Keratinocyte (primary cell): Measurements from ENCODE around the gene SLC35B4. TPM values are rescaled to one million over a fixed set of nuclear protein-coding genes. Genes with fewer than 3 reads are reported as not detected.

Experiments used
- DNase-seq: peaks from one replicate; pipeline ENCODE4 v3.0.0-alpha.2; 2011; ENCODE audit warnings: low read depth, missing footprints, low spot score
- FAIRE-seq: peaks from 2 replicates; lab custom pipeline; 2011; peaks lifted over from hg19 to GRCh38; lab: Jason Lieb, UNC
- H2AFZ ChIP-seq: 2 replicates; pipeline ENCODE4 v1.6.0; 2012; ENCODE audit warnings: low read length, control low read depth, inconsistent platforms; ENCODE audit not compliant: control insufficient read depth
- H3K27ac ChIP-seq: 2 replicates; pipeline ENCODE4 v1.5.1; 2011; ENCODE audit warnings: low read length; ENCODE audit not compliant: control insufficient read depth, insufficient read depth
- H3K27me3 ChIP-seq: 3 replicates; pipeline ENCODE4 v1.6.0; 2011; ENCODE audit warnings: low read length; ENCODE audit not compliant: control insufficient read depth, insufficient read depth; ENCODE audit errors: extremely low read depth
- H3K36me3 ChIP-seq, 2 experiments: 2 replicates in 1 of 2; 3 replicates in 1 of 2; pipeline ENCODE4 v1.5.1; 2011; ENCODE audit warnings: low read length in 2 of 2, mild to moderate bottlenecking in 1 of 2; ENCODE audit not compliant: control insufficient read depth in 2 of 2, insufficient read depth in 2 of 2; ENCODE audit errors: extremely low read depth in 1 of 2
- H3K4me1 ChIP-seq: 3 replicates; pipeline ENCODE4 v1.5.1; 2011; ENCODE audit warnings: low read length; ENCODE audit not compliant: control insufficient read depth, insufficient read depth; ENCODE audit errors: extremely low read depth
- H3K4me2 ChIP-seq: 3 replicates; pipeline ENCODE4 v1.6.0; 2011; ENCODE audit warnings: low read depth, low read length; ENCODE audit not compliant: control insufficient read depth, insufficient read depth; ENCODE audit errors: extremely low read depth
- H3K4me3 ChIP-seq, 3 experiments: fragments of 200-600 bp in 1 of 3; sonication (generic) in 1 of 3; 2 replicates in 2 of 3; 3 replicates in 1 of 3; pipeline ENCODE4 v1.5.1; 2011 to 2016; ENCODE audit warnings: low read length in 3 of 3, mild to moderate bottlenecking in 3 of 3, control low read depth in 2 of 3, inconsistent platforms in 1 of 3, low read depth in 1 of 3, mixed read lengths in 1 of 3, mixed run types in 1 of 3, moderate library complexity in 1 of 3; ENCODE audit not compliant: control insufficient read depth in 2 of 3, insufficient read depth in 2 of 3; ENCODE audit errors: extremely low read depth in 1 of 3
- H3K79me2 ChIP-seq: 2 replicates; pipeline ENCODE4 v1.6.0; 2012; ENCODE audit warnings: low read length; ENCODE audit not compliant: control insufficient read depth, insufficient read depth
- H3K9ac ChIP-seq: 3 replicates; pipeline ENCODE4 v1.6.0; 2011; ENCODE audit warnings: low read length; ENCODE audit not compliant: control insufficient read depth, insufficient read depth; ENCODE audit errors: extremely low read depth
- H3K9me1 ChIP-seq: 3 replicates; pipeline ENCODE4 v1.6.0; 2011; ENCODE audit warnings: low read length; ENCODE audit not compliant: control insufficient read depth, insufficient read depth; ENCODE audit errors: extremely low read depth
- H3K9me3 ChIP-seq: 2 replicates; pipeline ENCODE4 v1.5.1; 2012; ENCODE audit warnings: low read depth, low read length; ENCODE audit not compliant: control insufficient read depth
- H4K20me1 ChIP-seq: 3 replicates; pipeline ENCODE4 v1.6.0; 2011; ENCODE audit warnings: low read length; ENCODE audit not compliant: control insufficient read depth, insufficient read depth; ENCODE audit errors: extremely low read depth
- CTCF ChIP-seq, 3 experiments: IDR thresholded peaks in 1 of 3; conservative IDR thresholded peaks in 1 of 3; optimal IDR thresholded peaks in 1 of 3; 2 replicates in 2 of 3; 3 replicates in 1 of 3; pipeline versions ENCODE3 to v1.5.1; 2011; ENCODE audit warnings: low read length in 3 of 3, mild to moderate bottlenecking in 3 of 3, moderate library complexity in 2 of 3, control low read depth in 1 of 3, inconsistent platforms in 1 of 3; ENCODE audit not compliant: insufficient read depth in 2 of 3; ENCODE audit errors: extremely low read depth in 1 of 3
- EZH2 ChIP-seq: IDR thresholded peaks from one replicate; pipeline ENCODE4 v1.6.1; 2012; ENCODE audit warnings: inconsistent platforms, mild to moderate bottlenecking, low read length, moderate library complexity
- dilution Hi-C: fragments of 300-500 bp; cut with MboI; formaldehyde crosslinking; loops from one replicate; pipeline ENCODE4 v1.7.0; 2020; ENCODE audit warnings: low sequenced_read_pairs; ENCODE audit not compliant: extremely low pct_ligation_motif_present
- polyA plus RNA-seq, 5 experiments: library from polyadenylated mRNA; depleted of rRNA in 3 of 5; stranded (reverse) in 3 of 5; stranded (forward) in 1 of 5; unstranded in 1 of 5; fragments of >200 nt; gene quantifications; 1 replicate in 1 of 5; 2 replicates in 3 of 5; 3 replicates in 1 of 5; pipeline versions ENCODE4 v1.2.1 to v1.2.3, GENCODE V29; 2011 to 2012; ENCODE audit warnings: missing spikeins in 2 of 5, low read depth in 1 of 5, low replicate concordance in 1 of 5

The SLC35B4 gene
- polyA plus RNA-seq, 1 donor (not counting 4 experiments of a cell fraction or from before 2014, with no cell fraction given): 18.6 TPM

GRCh38 chr7:134293002-134293740 is 23.6 kb downstream of the SLC35B4 start:
- H3K9me1 ChIP-seq: no peaks in the 10 kb centered on the region
- dilution Hi-C loops: no loop called here
- no peak for FAIRE-seq

GRCh38 chr7:134290286-134290685 is 26.4 kb downstream of the SLC35B4 start:
- TF ChIP-seq EZH2 (no peak), CTCF (optimal IDR thresholded peaks at IDR 0.05 in 1 of 3, IDR thresholded peaks at IDR 0.05 in 1 of 3, conservative IDR thresholded peaks at IDR 0.05 in 1 of 3; ENCODE audit: extremely low read depth in 1 of 3, insufficient read depth in 2 of 3, low read length in 3 of 3) (no peak)
- no peaks in the 10 kb centered on the region for H4K20me1 ChIP-seq
- no peaks in the 10 kb centered on the region for H3K79me2 ChIP-seq
- peak overlapping the region; percentile 53 for H3K4me2 ChIP-seq
- no peak overlapping the region for H3K4me3 ChIP-seq
- H3K9me1 ChIP-seq: no peaks in the 10 kb centered on the region
- no peak overlapping the region for H2AFZ ChIP-seq
- H3K9ac ChIP-seq: no peak overlapping the region
- peaks cover 18% of the 10 kb centered on the region for H3K4me1 ChIP-seq
- H3K27ac ChIP-seq: no peak overlapping the region
- dilution Hi-C loops: no loop called here
- peak; percentile 7 for DNase-seq
- H3K36me3 ChIP-seq: peaks cover 0 to 7% of the 10 kb centered on the region in 2 experiments
- peak; percentile 88 for FAIRE-seq
- H3K9me3 ChIP-seq: no peaks in the 10 kb centered on the region
- no peaks in the 10 kb centered on the region for H3K27me3 ChIP-seq

More at GRCh38 chr7:134293002-134293740, 23.6 kb downstream of the SLC35B4 start:
- peaks cover 17% of the 10 kb centered on the region for H3K4me1 ChIP-seq
- H3K79me2 ChIP-seq: no peaks in the 10 kb centered on the region
- TF ChIP-seq EZH2 (no peak), CTCF (optimal IDR thresholded peaks at IDR 0.05 in 1 of 3, IDR thresholded peaks at IDR 0.05 in 1 of 3, conservative IDR thresholded peaks at IDR 0.05 in 1 of 3; ENCODE audit: extremely low read depth in 1 of 3, insufficient read depth in 2 of 3, low read length in 3 of 3) (no peak)
- no peak for DNase-seq
- no peaks in the 10 kb centered on the region for H3K9me3 ChIP-seq
- no peak overlapping the region for H3K4me3 ChIP-seq
- no peak overlapping the region for H3K27ac ChIP-seq
- H2AFZ ChIP-seq: no peak overlapping the region
- no peak overlapping the region for H3K4me2 ChIP-seq
- H4K20me1 ChIP-seq: no peaks in the 10 kb centered on the region
- H3K36me3 ChIP-seq: peaks cover 2 to 7% of the 10 kb centered on the region in 2 experiments
- H3K27me3 ChIP-seq: no peaks in the 10 kb centered on the region
- H3K9ac ChIP-seq: no peak overlapping the region
